ENCODE data around the gene UNK. TPM values are rescaled to one million over a fixed set of nuclear protein-coding genes. Genes with fewer than 3 reads are reported as not detected.

The UNK gene
- total RNA-seq, 4 donors from 2014 or later = 32.5 to 61.4 (median 47.9) TPM

GRCh38 chr17:75835654-75835987 lies 51.0 kb downstream of the UNK start:
- Histone ChIP-seq H3K36me3 (no peaks in the 10 kb centered on the region), H3K27me3 (no peaks in the 10 kb centered on the region), H3K4me1 (no peaks in the 10 kb centered on the region), H3K4me3 (replicated peaks in 1 of 3) (no peak overlapping the region), H3K27ac (no peak overlapping the region), H3K9me3 (no peaks in the 10 kb centered on the region)
- TF ChIP-seq POLR2A (IDR thresholded peaks at IDR 0.05) (no peak), CTCF (IDR thresholded peaks at IDR 0.05) (no peak)
- WGBS, 2 donors = 65 to 76% methylated on average over 5 of the region's 9 CpGs
- no peak for DNase-seq
- intact Hi-C loops (cut with DNase I) = no loop called here

- TF ChIP-seq CTCF (IDR thresholded peaks at IDR 0.05) (no peak), POLR2A (IDR thresholded peaks at IDR 0.05) (no peak)
- H3K9me3 ChIP-seq = no peaks in the 10 kb centered on the region
- no peaks in the 10 kb centered on the region for H3K4me1 ChIP-seq
- WGBS, 2 donors = 91 to 93% methylated on average over 8 of the region's 9 CpGs
- H3K4me3 ChIP-seq (replicated peaks in 1 of 3) = no peak overlapping the region
- intact Hi-C loops (cut with DNase I) = no loop called here
- no peak for DNase-seq
- H3K36me3 ChIP-seq = no peaks in the 10 kb centered on the region
- H3K27me3 ChIP-seq = no peaks in the 10 kb centered on the region
- no peak overlapping the region for H3K27ac ChIP-seq
Observed at GRCh38 chr17:75836605-75837004, 52.0 kb downstream of the UNK start.

- H3K4me1 ChIP-seq = no peaks in the 10 kb centered on the region
- H3K4me3 ChIP-seq (replicated peaks in 1 of 3) = no peak overlapping the region
- intact Hi-C loops (cut with DNase I) = no loop called here
- no peak overlapping the region for H3K27ac ChIP-seq
- TF ChIP-seq CTCF (IDR thresholded peaks at IDR 0.05) (no peak), POLR2A (IDR thresholded peaks at IDR 0.05) (no peak)
- H3K36me3 ChIP-seq = no peaks in the 10 kb centered on the region
- no peak for DNase-seq
- 63 to 81% methylated on average over 7 of the region's 7 CpGs for WGBS, 2 donors
- no peaks in the 10 kb centered on the region for H3K27me3 ChIP-seq
- no peaks in the 10 kb centered on the region for H3K9me3 ChIP-seq
Observed at GRCh38 chr17:75837899-75838298, 53.3 kb downstream of the UNK start.

GRCh38 chr17:75838410-75838809 lies 53.8 kb downstream of the UNK start:
- TF ChIP-seq POLR2A (IDR thresholded peaks at IDR 0.05) = no peak
- no peak for TF ChIP-seq CTCF (IDR thresholded peaks at IDR 0.05)
- DNase-seq = no peak
- no peaks in the 10 kb centered on the region for H3K27me3 ChIP-seq
- no peaks in the 10 kb centered on the region for H3K9me3 ChIP-seq
- H3K4me1 ChIP-seq = no peaks in the 10 kb centered on the region
- H3K27ac ChIP-seq = no peak overlapping the region
- H3K36me3 ChIP-seq = no peaks in the 10 kb centered on the region
- 92 to 95% methylated on average over 14 of the region's 15 CpGs for WGBS, 2 donors
- H3K4me3 ChIP-seq (replicated peaks in 1 of 3) = no peak overlapping the region
- intact Hi-C loops (cut with DNase I) = no loop called here

GRCh38 chr17:75839942-75840798 lies 55.6 kb downstream of the UNK start:
- Histone ChIP-seq H3K9me3 (no peaks in the 10 kb centered on the region), H3K36me3 (no peaks in the 10 kb centered on the region), H3K4me3 (replicated peaks in 1 of 3) (no peak overlapping the region), H3K27me3 (no peaks in the 10 kb centered on the region), H3K4me1 (peaks cover 9 to 10% of the 10 kb centered on the region in 2 donors), H3K27ac (no peak overlapping the region)
- intact Hi-C loops (cut with DNase I) = loop anchor here (10.0 kb wide), 1 partner anchor 175 kb away; the partner anchor contains the start of genes RECQL5 and SAP30BP
- 93 to 95% methylated on average over 13 to 33 of the region's 36 CpGs for WGBS, 2 donors
- no peak for DNase-seq
- TF ChIP-seq POLR2A (IDR thresholded peaks at IDR 0.05) (no peak), CTCF (IDR thresholded peaks at IDR 0.05) (no peak)
